Loucy (cell line): ENCODE results near the gene TSACC.

Experiments
- CTCF ChIP-seq: fragments of 200-600 bp; sonication (generic); conservative IDR thresholded peaks from 2 replicates; pipeline ENCODE4 v1.5.1; 2014; ENCODE audit warnings: mild to moderate bottlenecking, antibody characterized with exemption, low read length
- EZH2phosphoT487 ChIP-seq: fragments of 200-600 bp; IDR thresholded peaks from 2 replicates; pipeline ENCODE4 v1.6.1; 2018; ENCODE audit warnings: antibody characterized with exemption, mild to moderate bottlenecking, moderate library complexity, borderline replicate concordance

GRCh38 chr1:156384007-156384406 lies 45.7 kb downstream of the TSACC start:
- TF ChIP-seq CTCF (no peak), EZH2phosphoT487 (no peak)
